HG03108 (cell line): ENCODE data around the gene MLPH.

Experiments
- ATAC-seq: cut with Tn5 transposase; IDR thresholded peaks from one replicate; pipeline ENCODE4 v1.9.1; 2021; ENCODE audit warnings: moderate library complexity; ENCODE audit not compliant: unreplicated experiment

Gene MLPH

GRCh38 chr2:237475704-237476141, 11.3 kb upstream of the MLPH start:
- no peak for ATAC-seq

GRCh38 chr2:237478095-237478494, 9.0 kb upstream of the MLPH start:
- no peak for ATAC-seq

- no peak for ATAC-seq
These were observed 8.1 kb upstream of the MLPH start for GRCh38 chr2:237478979-237479378.

GRCh38 chr2:237479747-237480146, 7.3 kb upstream of the MLPH start:
- no peak for ATAC-seq

GRCh38 chr2:237480556-237480955, 6.5 kb upstream of the MLPH start:
- ATAC-seq, result no peak

GRCh38 chr2:237480988-237481525, 6.0 kb upstream of the MLPH start:
- no peak for ATAC-seq

GRCh38 chr2:237482485-237482884, 4.6 kb upstream of the MLPH start:
- ATAC-seq, result no peak

- no peak for ATAC-seq
These were observed 3.9 kb upstream of the MLPH start for GRCh38 chr2:237483018-237483731.

GRCh38 chr2:237485304-237485703, 1.7 kb upstream of the MLPH start:
- ATAC-seq, result no peak

- ATAC-seq, result no peak
These were observed 1.2 kb upstream of the MLPH start for GRCh38 chr2:237485844-237486243.

GRCh38 chr2:237486334-237486818, 675 bp upstream of the MLPH start:
- ATAC-seq, result no peak

- ATAC-seq, result no peak
These were observed 445 bp downstream of the MLPH start for GRCh38 chr2:237487496-237487895.

- ATAC-seq, result no peak
These were observed 1.2 kb downstream of the MLPH start for GRCh38 chr2:237488295-237488694.

- ATAC-seq, result no peak
These were observed 2.1 kb downstream of the MLPH start for GRCh38 chr2:237488901-237489860.

GRCh38 chr2:237490009-237490711, 3.1 kb downstream of the MLPH start:
- ATAC-seq, result no peak

GRCh38 chr2:237490795-237491194, 3.7 kb downstream of the MLPH start:
- no peak for ATAC-seq

GRCh38 chr2:237491515-237492118, 4.6 kb downstream of the MLPH start:
- ATAC-seq, result no peak

GRCh38 chr2:237492137-237492890, 5.3 kb downstream of the MLPH start:
- ATAC-seq, result no peak

- ATAC-seq, result no peak
These were observed 7.0 kb downstream of the MLPH start for GRCh38 chr2:237494066-237494465.
